Psoas muscle (tissue), 8 donors: Measurements from ENCODE around the gene MBNL2. TPM values are rescaled to one million over a fixed set of nuclear protein-coding genes. Genes with fewer than 3 reads are reported as not detected.

Experiments used
- ATAC-seq, 4 donors: fragments of 200-7000 bp; cut with Tn5 transposase; one replicate each; pipeline ENCODE4 v1.9.1; 2020; ENCODE audit warnings: moderate library complexity in 3 of 4, mild to moderate bottlenecking in 2 of 4
- DNase-seq, 2 donors: peaks; one replicate each; pipeline ENCODE4 v3.0.0-alpha.2; 2020
- H3K27ac ChIP-seq: fragments of 200-600 bp; one replicate; pipeline ENCODE4 v1.8.0; 2022
- H3K27me3 ChIP-seq, 3 donors: fragments of 200-600 bp in 1 of 3; one replicate each; pipeline versions ENCODE4 v1.6.1 to v1.8.0; 2013 to 2022; ENCODE audit warnings: low read length in 2 of 3, mild to moderate bottlenecking in 2 of 3, moderate library complexity in 1 of 3; ENCODE audit not compliant: insufficient read depth in 3 of 3
- H3K36me3 ChIP-seq, 2 donors: fragments of 200-600 bp in 1 of 2; one replicate each; pipeline versions ENCODE4 v1.6.1 to v1.8.0; 2013 to 2022; ENCODE audit warnings: low read depth in 1 of 2, mild to moderate bottlenecking in 1 of 2, moderate library complexity in 1 of 2; ENCODE audit not compliant: insufficient read depth in 1 of 2
- H3K4me1 ChIP-seq: fragments of 200-600 bp; one replicate; pipeline ENCODE4 v1.8.0; 2022
- H3K4me3 ChIP-seq: fragments of 200-600 bp; one replicate; pipeline ENCODE4 v1.8.0; 2022; ENCODE audit warnings: mild to moderate bottlenecking
- H3K9me3 ChIP-seq: fragments of 200-600 bp; one replicate; pipeline ENCODE4 v1.8.0; 2022
- CTCF ChIP-seq: fragments of 200-600 bp; IDR thresholded peaks from one replicate; pipeline ENCODE4 v1.8.0; 2022; ENCODE audit warnings: antibody characterized with exemption
- WGBS, 3 donors: extraction: QIAGEN DNeasy Blood & Tissue Kit; methylation state at CpG; one replicate each; pipeline versions ENCODE4 v1.1.6 to v1.1.7; 2013; 5-methylcytosine and 5-hydroxymethylcytosine counted together
- intact Hi-C, 2 donors: fragments of 100-400 bp; cut with DNase I; formaldehyde crosslinking; loops; one replicate each; pipeline versions ENCODE4 v1.11.0 to v1.14.2; 2022
- polyA plus RNA-seq, 3 donors: library from polyadenylated mRNA; stranded (reverse); fragments of 200-250 nt; gene quantifications; one replicate each; pipeline ENCODE4 v1.2.3, GENCODE V29; 2013
- total RNA-seq, 4 donors: library from RNA; stranded (reverse); fragmentation: NEBNext Ultra II Directional in 2 of 4; extraction: Animal tissue kit (Norgen Biotek cat#: 25700) in 2 of 4; gene quantifications; one replicate each; pipeline versions ENCODE4 v1.2.1 to v1.2.4, GENCODE V29; 2021 to 2023
- donor health status: healthy with polysubstance abuse.
- donor health status: DM: no; HTN: no; CAD: no; lungs with moderate emphysema.
- donor health status: Bipolar disorder and iron deficiency.
- donor health status: healthy.
- donor health status: DM: yes; HTN: yes; CAD: no.
- donor health status: DM: no; HTN: no; CAD: no.
- donor health status: DM: no; HTN: no; CAD: no.
- donor health status: DM: yes; HTN: yes; CAD: no.

Gene MBNL2
- total and polyA plus RNA-seq, 7 donors, result 13.3 to 93.1 (median 61.9) TPM

GRCh38 chr13:97279913-97280312, 57.8 kb downstream of the MBNL2 start:
- Histone ChIP-seq H3K4me1 (peaks cover 94% of the 10 kb centered on the region), H3K27me3 (no peaks in the 10 kb centered on the region), H3K9me3 (no peaks in the 10 kb centered on the region), H3K4me3 (no peak overlapping the region), H3K27ac (no peak overlapping the region), H3K36me3 (peaks cover 5 to 22% of the 10 kb centered on the region in 2 donors)
- 30 to 54% (median 37%) methylated on average over 5 of the region's 5 CpGs for WGBS, 3 donors
- DNase-seq (no peak), ATAC-seq (no peak)
- intact Hi-C loops, result no loop called here
- no peak for TF ChIP-seq CTCF

GRCh38 chr13:97280478-97280877, 58.3 kb downstream of the MBNL2 start:
- Histone ChIP-seq H3K27ac (no peak overlapping the region), H3K9me3 (no peaks in the 10 kb centered on the region), H3K36me3 (peaks cover 5 to 22% of the 10 kb centered on the region in 2 donors), H3K4me3 (no peak overlapping the region), H3K4me1 (peaks cover 94% of the 10 kb centered on the region), H3K27me3 (no peaks in the 10 kb centered on the region)
- intact Hi-C loops, result no loop called here
- no peak for TF ChIP-seq CTCF
- no peak for DNase-seq
- 66 to 75% (median 69%) methylated on average over 4 of the region's 4 CpGs for WGBS, 3 donors
- peak in 2 of 4 donors; percentile 23 to 25 for ATAC-seq

GRCh38 chr13:97281028-97281427, 58.9 kb downstream of the MBNL2 start:
- Histone ChIP-seq H3K9me3 (no peaks in the 10 kb centered on the region), H3K36me3 (peaks cover 5 to 17% of the 10 kb centered on the region in 2 donors), H3K27me3 (no peaks in the 10 kb centered on the region), H3K4me1 (peaks cover 94% of the 10 kb centered on the region), H3K4me3 (no peak overlapping the region), H3K27ac (no peak overlapping the region)
- DNase-seq (no peak), ATAC-seq (no peak)
- TF ChIP-seq CTCF, result no peak
- intact Hi-C loops, result no loop called here

GRCh38 chr13:97282705-97283104, 60.6 kb downstream of the MBNL2 start:
- Histone ChIP-seq H3K4me1 (peaks cover 93% of the 10 kb centered on the region), H3K36me3 (peaks cover 0 to 3% of the 10 kb centered on the region in 2 donors), H3K27ac (peak overlapping the region; percentile 7), H3K9me3 (no peaks in the 10 kb centered on the region), H3K27me3 (no peaks in the 10 kb centered on the region), H3K4me3 (no peak overlapping the region)
- intact Hi-C loops, result no loop called here
- no peak for TF ChIP-seq CTCF
- DNase-seq, result no peak
- WGBS, 3 donors, result 43 to 72% (median 53%) methylated on average over 4 of the region's 4 CpGs
- ATAC-seq, result peak in 1 of 4 donors; percentile 28

GRCh38 chr13:97283888-97284287, 61.8 kb downstream of the MBNL2 start:
- peaks cover 0 to 3% of the 10 kb centered on the region in 2 donors for H3K36me3 ChIP-seq
- H3K27ac ChIP-seq, result no peak overlapping the region
- WGBS, 3 donors, result 89 to 97% (median 91%) methylated on average over 2 of the region's 2 CpGs
- H3K9me3 ChIP-seq, result no peaks in the 10 kb centered on the region
- DNase-seq (no peak), ATAC-seq (no peak)
- H3K4me1 ChIP-seq, result peaks cover 93% of the 10 kb centered on the region
- intact Hi-C loops, result no loop called here
- no peaks in the 10 kb centered on the region for H3K27me3 ChIP-seq
- no peak overlapping the region for H3K4me3 ChIP-seq
- TF ChIP-seq CTCF, result no peak
